ENCODE measurements around the gene THG1L. TPM values are rescaled to one million over a fixed set of nuclear protein-coding genes. Genes with fewer than 3 reads are reported as not detected.
A peak's percentile ranks its signal among the peaks of the same experiment; 100 is the strongest.

Gene THG1L
- total and polyA plus RNA-seq, 2 of the 13 experiments (the other 11 are each of a cell fraction or from before 2014, with no cell fraction given) = 16.6 to 17.2 TPM

- TF ChIP-seq, protein P1, sequence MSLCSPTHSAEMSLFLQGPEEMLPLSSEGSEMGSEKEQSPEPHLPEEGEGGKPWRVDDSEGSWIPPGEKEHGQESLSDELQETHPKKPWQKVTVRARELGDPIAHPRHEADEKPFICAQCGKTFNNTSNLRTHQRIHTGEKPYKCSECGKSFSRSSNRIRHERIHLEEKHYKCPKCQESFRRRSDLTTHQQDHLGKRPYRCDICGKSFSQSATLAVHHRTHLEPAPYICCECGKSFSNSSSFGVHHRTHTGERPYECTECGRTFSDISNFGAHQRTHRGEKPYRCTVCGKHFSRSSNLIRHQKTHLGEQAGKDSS (CRISPR knock-in tag; IDR thresholded peaks at IDR 0.05; ENCODE audit: borderline replicate concordance, low read depth) = no peak
- no peak for TF ChIP-seq ATF7 (IDR thresholded peaks at IDR 0.05)
- TF ChIP-seq ATF7 (CRISPR knock-in tag; IDR thresholded peaks at IDR 0.05) = no peak
- TF ChIP-seq ZC3H13 (CRISPR knock-in tag; IDR thresholded peaks at IDR 0.05) = no peak
- no peak for TF ChIP-seq HHEX (CRISPR knock-in tag; IDR thresholded peaks at IDR 0.05)
- peak; percentile 79 for TF ChIP-seq STAG1 (CRISPR knock-in tag; IDR thresholded peaks at IDR 0.05)
- TF ChIP-seq ZNF879 (CRISPR knock-in tag; IDR thresholded peaks at IDR 0.05) = no peak
- TF ChIP-seq RAD21 (CRISPR knock-in tag; IDR thresholded peaks at IDR 0.05) = peak; percentile 52; the same call in 1 of the 2 replicates
- TF ChIP-seq ZNF780A (CRISPR knock-in tag; IDR thresholded peaks at IDR 0.05) = no peak
Observed at GRCh38 chr5:157761690-157762621, 30.7 kb downstream of the THG1L start (continued).

- no peak overlapping the region for H3K9ac ChIP-seq (ENCODE audit: insufficient read depth, low read depth, low read length)
- no peak overlapping the region for H3K27ac ChIP-seq (ENCODE audit: extremely low read length, insufficient read depth, low read length)
- no peak for ATAC-seq
- no peak for FAIRE-seq
- H3K9me3 ChIP-seq (ENCODE audit: low read length) = no peaks in the 10 kb centered on the region
- H3K27me3 ChIP-seq (ENCODE audit: control insufficient read depth in 1 of 2, insufficient read depth in 2 of 2, low read length in 2 of 2) = no peaks in the 10 kb centered on the region
- no peaks in the 10 kb centered on the region for H3K36me3 ChIP-seq (replicated peaks in 1 of 2; ENCODE audit: control insufficient read depth in 1 of 2, insufficient read depth in 2 of 2, low read length in 2 of 2)
- H4K20me1 ChIP-seq (ENCODE audit: insufficient read depth, low read length) = no peaks in the 10 kb centered on the region
- BruUV-seq (replicated peaks) = no TSS peak
- DNase-seq (ENCODE audit: low spot score) = no peak
- no peak overlapping the region for H3K4me2 ChIP-seq (ENCODE audit: low read depth, low read length)
- 52% methylated on average over 3 of the region's 6 CpGs for WGBS (ENCODE audit: low lambda C conversion rate)
- ChIA-PET CTCF (ENCODE audit: low intra/inter-chr PET ratio, low total read pairs) (no interaction called here), POLR2A (no interaction called here)
- no peaks in the 10 kb centered on the region for H3K79me2 ChIP-seq (ENCODE audit: insufficient read depth, low read length)
- H3K4me3 ChIP-seq (replicated peaks in 1 of 3; ENCODE audit: insufficient read depth in 1 of 3, low read depth in 2 of 3, low read length in 3 of 3) = no peak overlapping the region
- H2AFZ ChIP-seq (ENCODE audit: low read length) = no peak overlapping the region
- no peaks in the 10 kb centered on the region for H3K4me1 ChIP-seq (ENCODE audit: insufficient read depth, low read length)
- in situ Hi-C loops (cut with HindIII; ENCODE audit: extremely low pct_ligation_motif_present, low pct_unique_long_range_greater_than_20kb) = no loop called here
- intact Hi-C loops (cut with micrococcal nuclease; ENCODE audit: unreplicated experiment) = no loop called here
- TF ChIP-seq NR2F1 (CRISPR knock-in tag; IDR thresholded peaks at IDR 0.05) (no peak), SRSF9 (IDR thresholded peaks at IDR 0.05; ENCODE audit: borderline replicate concordance, insufficient read depth, low read depth, low read length, poor library complexity, severe bottlenecking) (no peak), NFKB2 (CRISPR knock-in tag; IDR thresholded peaks at IDR 0.05; ENCODE audit: borderline replicate concordance) (no peak), ZBTB37 (CRISPR knock-in tag; IDR thresholded peaks at IDR 0.05) (no peak), MNT (IDR thresholded peaks at IDR 0.05) (no peak), ISL2 (CRISPR knock-in tag; IDR thresholded peaks at IDR 0.05) (no peak), RFXAP (CRISPR knock-in tag; IDR thresholded peaks at IDR 0.05; ENCODE audit: borderline replicate concordance) (no peak)
- TF ChIP-seq, protein P2, sequence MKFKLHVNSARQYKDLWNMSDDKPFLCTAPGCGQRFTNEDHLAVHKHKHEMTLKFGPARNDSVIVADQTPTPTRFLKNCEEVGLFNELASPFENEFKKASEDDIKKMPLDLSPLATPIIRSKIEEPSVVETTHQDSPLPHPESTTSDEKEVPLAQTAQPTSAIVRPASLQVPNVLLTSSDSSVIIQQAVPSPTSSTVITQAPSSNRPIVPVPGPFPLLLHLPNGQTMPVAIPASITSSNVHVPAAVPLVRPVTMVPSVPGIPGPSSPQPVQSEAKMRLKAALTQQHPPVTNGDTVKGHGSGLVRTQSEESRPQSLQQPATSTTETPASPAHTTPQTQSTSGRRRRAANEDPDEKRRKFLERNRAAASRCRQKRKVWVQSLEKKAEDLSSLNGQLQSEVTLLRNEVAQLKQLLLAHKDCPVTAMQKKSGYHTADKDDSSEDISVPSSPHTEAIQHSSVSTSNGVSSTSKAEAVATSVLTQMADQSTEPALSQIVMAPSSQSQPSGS (CRISPR knock-in tag; IDR thresholded peaks at IDR 0.05) = no peak
Observed at GRCh38 chr5:157764531-157764930, 33.3 kb downstream of the THG1L start.

All from HepG2 (cell line).